ENCODE results near the gene SMIM35. TPM values are rescaled to one million over a fixed set of nuclear protein-coding genes. Genes with fewer than 3 reads are reported as not detected.

The SMIM35 gene
- total and polyA plus RNA-seq, 2 of the 13 experiments (the other 11 are each of a cell fraction or from before 2014, with no cell fraction given), result not detected

- TF ChIP-seq ZNF225 (CRISPR knock-in tag; IDR thresholded peaks at IDR 0.05), result no peak
- H3K9ac ChIP-seq (ENCODE audit: insufficient read depth, low read depth, low read length), result no peak overlapping the region
- H3K4me1 ChIP-seq (ENCODE audit: insufficient read depth, low read length), result no peaks in the 10 kb centered on the region
- no peak for DNase-seq (ENCODE audit: low spot score)
- no peaks in the 10 kb centered on the region for H3K79me2 ChIP-seq (ENCODE audit: insufficient read depth, low read length)
- no TSS peak for BruUV-seq (replicated peaks)
- no peak overlapping the region for H3K4me3 ChIP-seq (replicated peaks in 1 of 3; ENCODE audit: insufficient read depth in 1 of 3, low read depth in 2 of 3, low read length in 3 of 3)
- H3K9me3 ChIP-seq (ENCODE audit: low read length), result no peaks in the 10 kb centered on the region
- H2AFZ ChIP-seq (ENCODE audit: low read length), result no peak overlapping the region
- H3K27ac ChIP-seq (ENCODE audit: extremely low read length, insufficient read depth, low read length), result no peak overlapping the region
- H3K27me3 ChIP-seq (ENCODE audit: control insufficient read depth in 1 of 2, insufficient read depth in 2 of 2, low read length in 2 of 2), result peaks cover 0 to 29% of the 10 kb centered on the region in 2 experiments; a peak in 2 of 5 replicates
- in situ Hi-C loops (cut with HindIII; ENCODE audit: extremely low pct_ligation_motif_present, low pct_unique_long_range_greater_than_20kb), result loop anchor here (10.0 kb wide), 1 partner anchor 216 kb away; no protein-coding TSS in a partner anchor
- no peak for FAIRE-seq
- H3K4me2 ChIP-seq (ENCODE audit: low read depth, low read length), result no peak overlapping the region
- CTCF ChIA-PET (ENCODE audit: low intra/inter-chr PET ratio, low total read pairs), result no interaction called here
- intact Hi-C loops (cut with micrococcal nuclease; ENCODE audit: unreplicated experiment), result no loop called here
- 0% methylated on average over 4 of the region's 7 CpGs for WGBS (ENCODE audit: low lambda C conversion rate)
- no peaks in the 10 kb centered on the region for H3K36me3 ChIP-seq (replicated peaks in 1 of 2; ENCODE audit: control insufficient read depth in 1 of 2, insufficient read depth in 2 of 2, low read length in 2 of 2)
- POLR2A ChIA-PET, result no interaction called here
- H4K20me1 ChIP-seq (ENCODE audit: insufficient read depth, low read length), result no peaks in the 10 kb centered on the region
- no peak for ATAC-seq
Measured at GRCh38 chr11:118051136-118051610, 35.6 kb downstream of the SMIM35 start.

DNA sequence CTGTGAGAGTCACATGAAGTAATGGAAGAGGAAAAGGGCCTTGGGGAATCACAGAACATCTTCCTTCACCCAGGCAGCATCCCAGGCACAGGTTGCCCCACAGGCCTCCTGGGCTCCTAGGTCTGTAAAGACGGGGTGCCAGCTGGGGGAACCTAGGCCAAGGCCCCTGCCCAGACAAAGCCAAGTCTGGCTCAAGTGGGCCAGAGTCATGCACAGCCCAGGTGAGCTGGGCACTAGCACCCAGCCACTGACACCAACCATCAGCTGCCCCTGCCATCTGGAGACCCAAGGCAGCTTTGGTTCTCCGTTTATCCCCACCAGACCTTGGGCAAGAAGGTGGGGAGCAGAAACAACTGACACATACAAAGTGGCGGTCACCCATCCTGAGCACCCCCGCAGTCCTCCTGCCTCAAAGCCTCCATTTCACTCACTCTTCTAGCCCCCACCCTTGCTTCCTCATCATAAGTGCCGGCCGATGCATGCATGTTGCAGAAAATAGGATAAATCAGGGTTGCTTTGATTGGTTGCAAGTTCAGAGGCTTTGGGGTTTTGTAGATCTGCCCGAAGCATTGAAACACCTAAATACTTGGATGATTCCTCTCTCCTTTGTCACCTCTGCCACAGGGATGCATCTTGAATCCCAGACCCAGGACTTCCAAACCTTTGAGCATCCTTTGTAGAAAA, 36.4 kb downstream of the SMIM35 start:
- in situ Hi-C loops (cut with HindIII; ENCODE audit: extremely low pct_ligation_motif_present, low pct_unique_long_range_greater_than_20kb) (loop anchor here (10.0 kb wide), 1 partner anchor 216 kb away; no protein-coding TSS in a partner anchor), intact Hi-C loops (cut with micrococcal nuclease; ENCODE audit: unreplicated experiment) (no loop called here)
- no peaks in the 10 kb centered on the region for H3K79me2 ChIP-seq (ENCODE audit: insufficient read depth, low read length)
- no peak for ATAC-seq
- FAIRE-seq, result no peak
- H3K4me1 ChIP-seq (ENCODE audit: insufficient read depth, low read length), result no peaks in the 10 kb centered on the region
- no peak for TF ChIP-seq ZNF382 (CRISPR knock-in tag; IDR thresholded peaks at IDR 0.05; ENCODE audit: borderline replicate concordance)
- no peak for TF ChIP-seq MED13 (CRISPR knock-in tag; IDR thresholded peaks at IDR 0.05)
- TF ChIP-seq ZNF891 (CRISPR knock-in tag; IDR thresholded peaks at IDR 0.05), result no peak
- no peak for TF ChIP-seq TP53 (CRISPR knock-in tag; conservative IDR thresholded peaks at IDR 0.05)
- ChIA-PET CTCF (ENCODE audit: low intra/inter-chr PET ratio, low total read pairs) (no interaction called here), POLR2A (no interaction called here)
- H3K4me3 ChIP-seq (replicated peaks in 1 of 3; ENCODE audit: insufficient read depth in 1 of 3, low read depth in 2 of 3, low read length in 3 of 3), result no peak overlapping the region
- no peaks in the 10 kb centered on the region for H3K9me3 ChIP-seq (ENCODE audit: low read length)
- no peak overlapping the region for H2AFZ ChIP-seq (ENCODE audit: low read length)
- peaks cover 0 to 21% of the 10 kb centered on the region in 2 experiments; a peak in 2 of 5 replicates for H3K27me3 ChIP-seq (ENCODE audit: control insufficient read depth in 1 of 2, insufficient read depth in 2 of 2, low read length in 2 of 2)
- H3K27ac ChIP-seq (ENCODE audit: extremely low read length, insufficient read depth, low read length), result no peak overlapping the region
- DNase-seq (ENCODE audit: low spot score), result no peak
- H3K36me3 ChIP-seq (replicated peaks in 1 of 2; ENCODE audit: control insufficient read depth in 1 of 2, insufficient read depth in 2 of 2, low read length in 2 of 2), result no peaks in the 10 kb centered on the region
- 24% methylated on average over 6 of the region's 7 CpGs for WGBS (ENCODE audit: low lambda C conversion rate)
- no peak overlapping the region for H3K9ac ChIP-seq (ENCODE audit: insufficient read depth, low read depth, low read length)
- no peak overlapping the region for H3K4me2 ChIP-seq (ENCODE audit: low read depth, low read length)
- BruUV-seq (replicated peaks), result no TSS peak
- no peaks in the 10 kb centered on the region for H4K20me1 ChIP-seq (ENCODE audit: insufficient read depth, low read length)
